SK-N-SH (cell line): Measurements from ENCODE around the gene COL24A1. TPM values are rescaled to one million over a fixed set of nuclear protein-coding genes. Genes with fewer than 3 reads are reported as not detected.

Experiments used
- CTCF ChIA-PET: fragments of 300-600, 350-600 bp; formaldehyde crosslinking; extraction: SDS; loops from one replicate; lab custom pipeline; 2021; lab: Yijun Ruan, JAX
- POLR2A ChIA-PET: fragments of 350-600 bp; sonication (Branson Sonifier 250); formaldehyde crosslinking; extraction: SDS; loops from one replicate; lab custom pipeline; 2020; ENCODE audit warnings: antibody characterized with exemption, inconsistent platforms; lab: Yijun Ruan, JAX
- DNase-seq: peaks from one replicate; pipeline ENCODE4 v3.0.0; 2012
- H2AFZ ChIP-seq: fragments of 200-600 bp; sonication (generic); 2 replicates; pipeline ENCODE4 v1.8.1; 2016; ENCODE audit warnings: antibody characterized with exemption, mild to moderate bottlenecking, low read depth
- H3F3A ChIP-seq: fragments of 200-600 bp; sonication (generic); replicated peaks from 2 replicates; pipeline ENCODE3; 2016; ENCODE audit warnings: antibody characterized with exemption, mild to moderate bottlenecking; ENCODE audit not compliant: insufficient read depth
- H3K27ac ChIP-seq, 2 experiments: fragments of 200-500 bp in 1 of 2; fragments of 200-600 bp in 1 of 2; sonication (Bioruptor generic) in 1 of 2; sonication (generic), shearing (Covaris generic) in 1 of 2; 2 replicates each; pipeline versions ENCODE4 v1.5.1 to v1.6.1; 2014 to 2016; ENCODE audit warnings: low read depth in 2 of 2, inconsistent platforms in 1 of 2, low read length in 1 of 2, mild to moderate bottlenecking in 1 of 2, mixed read lengths in 1 of 2
- H3K27me3 ChIP-seq: fragments of 200-600 bp; sonication (generic), shearing (Covaris generic); 2 replicates; pipeline ENCODE4 v1.6.1; 2016; ENCODE audit warnings: mixed run types; ENCODE audit not compliant: insufficient read depth
- H3K36me3 ChIP-seq, 2 experiments: fragments of 200-500 bp in 1 of 2; fragments of 200-600 bp in 1 of 2; sonication (Bioruptor generic) in 1 of 2; sonication (generic) in 1 of 2; replicated peaks in 1 of 2; 2 replicates each; pipeline versions ENCODE3 to v1.5.1; 2014 to 2016; ENCODE audit warnings: low read length in 1 of 2, mild to moderate bottlenecking in 1 of 2; ENCODE audit not compliant: insufficient read depth in 2 of 2, control insufficient read depth in 1 of 2
- H3K4me1 ChIP-seq, 2 experiments: fragments of 200-500 bp in 1 of 2; fragments of 200-600 bp in 1 of 2; sonication (Bioruptor generic) in 1 of 2; sonication (generic), shearing (Covaris generic) in 1 of 2; 2 replicates each; pipeline versions ENCODE4 v1.5.1 to v1.6.1; 2014 to 2016; ENCODE audit warnings: low read depth in 1 of 2, low read length in 1 of 2, mixed run types in 1 of 2; ENCODE audit not compliant: insufficient read depth in 2 of 2, control insufficient read depth in 1 of 2
- H3K4me2 ChIP-seq: fragments of 200-600 bp; sonication (generic), shearing (Covaris generic); 2 replicates; pipeline ENCODE4 v1.6.1; 2017; ENCODE audit warnings: mixed run types
- H3K4me3 ChIP-seq, 2 experiments: fragments of 200-500 bp in 1 of 2; fragments of 200-600 bp in 1 of 2; sonication (Bioruptor generic) in 1 of 2; sonication (generic), shearing (Covaris generic) in 1 of 2; 2 replicates each; pipeline versions ENCODE4 v1.5.1 to v1.8.1; 2014 to 2016; ENCODE audit warnings: low read depth in 2 of 2, inconsistent platforms in 1 of 2, low read length in 1 of 2, mild to moderate bottlenecking in 1 of 2, mixed read lengths in 1 of 2, moderate library complexity in 1 of 2
- H3K79me2 ChIP-seq: fragments of 200-600 bp; sonication (generic); 2 replicates; pipeline ENCODE4 v1.8.1; 2017; ENCODE audit warnings: mild to moderate bottlenecking; ENCODE audit not compliant: insufficient read depth
- H3K9ac ChIP-seq: fragments of 200-600 bp; sonication (generic); 2 replicates; pipeline ENCODE4 v1.6.1; 2017; ENCODE audit warnings: mixed run types
- H3K9me2 ChIP-seq: fragments of 200-600 bp; sonication (generic); 2 replicates; pipeline ENCODE4 v1.6.1; 2017; ENCODE audit warnings: mixed run types
- H3K9me3 ChIP-seq: fragments of 200-600 bp; sonication (generic); 2 replicates; pipeline ENCODE4 v1.6.1; 2017; ENCODE audit warnings: mixed run types, mild to moderate bottlenecking, moderate library complexity
- H4K20me1 ChIP-seq: fragments of 200-600 bp; sonication (generic); 2 replicates; pipeline ENCODE4 v1.6.1; 2017; ENCODE audit warnings: mild to moderate bottlenecking, mixed run types; ENCODE audit not compliant: insufficient read depth
- CHD2 ChIP-seq: fragments of 150-350 bp; IDR thresholded peaks from 2 replicates; pipeline ENCODE4 v1.6.1; 2018; ENCODE audit warnings: low read length; ENCODE audit not compliant: partially characterized antibody
- FOXJ3 ChIP-seq: sonication (generic); formaldehyde crosslinking; IDR thresholded peaks from 2 replicates; pipeline ENCODE4 v1.5.1; 2020; ENCODE audit warnings: mild to moderate bottlenecking, missing genetic modification reagents
- FOXM1 ChIP-seq: IDR thresholded peaks from 2 replicates; pipeline ENCODE4 v1.4.0; 2012; ENCODE audit warnings: low read depth, mild to moderate bottlenecking
- GABPA ChIP-seq: IDR thresholded peaks from 2 replicates; pipeline ENCODE4 v1.4.0; 2012; ENCODE audit warnings: low read depth, mild to moderate bottlenecking
- GATA2 ChIP-seq: sonication (generic); formaldehyde crosslinking; IDR thresholded peaks from 2 replicates; pipeline ENCODE4 v1.5.0; 2020; ENCODE audit warnings: mild to moderate bottlenecking, missing genetic modification reagents
- IRF3 ChIP-seq: fragments of 150-350 bp; IDR thresholded peaks from 2 replicates; pipeline ENCODE4 v1.6.1; 2016; ENCODE audit warnings: mild to moderate bottlenecking, low read depth, low read length
- MEF2A ChIP-seq: IDR thresholded peaks from 2 replicates; pipeline ENCODE4 v1.4.0; 2012; ENCODE audit warnings: low read depth, borderline replicate concordance
- NRF1 ChIP-seq: IDR thresholded peaks from 2 replicates; pipeline ENCODE4 v1.6.1; 2012; ENCODE audit warnings: low read depth, mild to moderate bottlenecking, low read length
- RAD21 ChIP-seq: IDR thresholded peaks from 2 replicates; pipeline ENCODE4 v1.6.1; 2012; ENCODE audit warnings: mild to moderate bottlenecking, low read length
- REST ChIP-seq: IDR thresholded peaks from 2 replicates; pipeline ENCODE4 v1.6.1; 2012; ENCODE audit warnings: mild to moderate bottlenecking, low read depth, low read length, moderate library complexity
- USF2 ChIP-seq: fragments of 150-350 bp; IDR thresholded peaks from 2 replicates; pipeline ENCODE4 v1.6.1; 2017; ENCODE audit warnings: antibody characterized with exemption, low read length, low read depth, borderline replicate concordance
- WGBS: methylation state at CpG from one replicate; pipeline ENCODE4 v1.1.6; 2017; ENCODE audit warnings: low lambda C conversion rate; 5-methylcytosine and 5-hydroxymethylcytosine counted together
- polyA plus RNA-seq, 3 experiments: library from polyadenylated mRNA; depleted of rRNA; stranded (reverse); fragments of >200 nt; gene quantifications; 2 replicates each; pipeline ENCODE4 v1.2.3, GENCODE V29; 2012

Gene COL24A1
- polyA plus RNA-seq, 1 of the 3 experiments (the other 2 are of a cell fraction) = not detected

GRCh38 chr1:85998105-85998855 is 158.3 kb downstream of the COL24A1 start (continued):
- TF ChIP-seq FOXM1 (no peak), FOXJ3 (no peak), REST (no peak), MEF2A (no peak)

GRCh38 chr1:85992791-85993190 is 163.8 kb downstream of the COL24A1 start:
- Histone ChIP-seq H3K9me3 (no peaks in the 10 kb centered on the region), H3K27ac (no peak overlapping the region), H3F3A (no peaks in the 10 kb centered on the region), H3K4me2 (no peak overlapping the region), H3K36me3 (no peaks in the 10 kb centered on the region), H3K4me1 (no peaks in the 10 kb centered on the region), H3K9ac (no peak overlapping the region), H3K79me2 (no peaks in the 10 kb centered on the region), H4K20me1 (no peaks in the 10 kb centered on the region), H3K27me3 (no peaks in the 10 kb centered on the region), H3K9me2 (no peaks in the 10 kb centered on the region), H3K4me3 (no peak overlapping the region), H2AFZ (no peak overlapping the region)
- no peak for DNase-seq
- TF ChIP-seq GABPA = no peak
- no peak for TF ChIP-seq USF2
- no peak for TF ChIP-seq RAD21
- TF ChIP-seq IRF3 = no peak
- TF ChIP-seq GATA2 (CRISPR knock-in tag) = no peak
- TF ChIP-seq NRF1 = no peak
- TF ChIP-seq CHD2 = no peak
- no peak for TF ChIP-seq FOXJ3
- CTCF ChIA-PET = no interaction called here
- WGBS = 28% methylated on average over 2 of the region's 2 CpGs
- POLR2A ChIA-PET = no interaction called here
